ENCODE measurements around the gene DDX19B.
"Not testable (repeated sequence)": the region's sequence is repeated elsewhere in the genome, so short reads cannot be mapped to it uniquely, and the experiment has no call there.

The DDX19B gene

GRCh38 chr16:70289229-70290094, 9.5 kb upstream of the DDX19B start, which contains the start of gene AARS1:
TSS of gene AARS1 (minus strand) at chr16:70289506. CDS start at chr16:70282763, 6,743 bp downstream.
- DNase-seq: peak; percentile 78 to 86 (median 84)

GRCh38 chr16:70290949-70291519, 8.0 kb upstream of the DDX19B start:
- DNase-seq: no peak

- not testable (repeated sequence) for DNase-seq
Observed at GRCh38 chr16:70292148-70292547, 6.8 kb upstream of the DDX19B start.

- DNase-seq: no peak
Observed at GRCh38 chr16:70294385-70295025, 4.5 kb upstream of the DDX19B start.

GRCh38 chr16:70295634-70296033, 3.4 kb upstream of the DDX19B start:
- no peak for DNase-seq

GRCh38 chr16:70301121-70301520, 2.1 kb downstream of the DDX19B start:
- DNase-seq: no peak

- DNase-seq: no peak
Observed at GRCh38 chr16:70302745-70303144, 3.8 kb downstream of the DDX19B start.

- DNase-seq: no peak
Observed at GRCh38 chr16:70304892-70305448, 6.0 kb downstream of the DDX19B start.

- DNase-seq: no peak
Observed at GRCh38 chr16:70306880-70307279, 7.9 kb downstream of the DDX19B start.

GRCh38 chr16:70307726-70308125, 8.7 kb downstream of the DDX19B start:
- DNase-seq: not testable (repeated sequence)

GRCh38 chr16:70320121-70320520, 21.1 kb downstream of the DDX19B start:
- DNase-seq: no peak

GRCh38 chr16:70324998-70325747, 26.2 kb downstream of the DDX19B start:
- DNase-seq: no peak

- no peak for DNase-seq
Observed at GRCh38 chr16:70331091-70331490, 32.1 kb downstream of the DDX19B start.

- DNase-seq: no peak
Observed at GRCh38 chr16:70331588-70332358, 32.8 kb downstream of the DDX19B start.

GRCh38 chr16:70332728-70333127, 33.7 kb downstream of the DDX19B start:
- DNase-seq: not testable (repeated sequence)

- DNase-seq: no peak
Observed at GRCh38 chr16:70337814-70338213, 38.8 kb downstream of the DDX19B start.

- DNase-seq: no peak
Observed at GRCh38 chr16:70341600-70341999, 42.6 kb downstream of the DDX19B start.

GRCh38 chr16:70342016-70342415, 43.0 kb downstream of the DDX19B start:
- DNase-seq: no peak

GRCh38 chr16:70345840-70346239, 46.9 kb downstream of the DDX19B start:
- no peak for DNase-seq

- no peak for DNase-seq
Observed at GRCh38 chr16:70348991-70349390, 50.0 kb downstream of the DDX19B start.

- no peak for DNase-seq
Observed at GRCh38 chr16:70349783-70350182, 50.8 kb downstream of the DDX19B start.

GRCh38 chr16:70359552-70359951, 60.6 kb downstream of the DDX19B start:
- DNase-seq: no peak

All from activated naive CD4-positive, alpha-beta T cell (primary cell).